H9 (cell line): ENCODE results near the gene CSNK1E. TPM values are rescaled to one million over a fixed set of nuclear protein-coding genes. Genes with fewer than 3 reads are reported as not detected.

Experiments used
- DNase-seq: peaks from one replicate; pipeline ENCODE4 v3.0.0-alpha.2; 2017
- H2AFZ ChIP-seq: one replicate; pipeline ENCODE4 v1.6.1; 2013; ENCODE audit warnings: mild to moderate bottlenecking, low read length, control low read depth, moderate library complexity
- H2AK5ac ChIP-seq: 2 replicates; pipeline ENCODE4 v1.6.1; 2013; ENCODE audit warnings: low read length, control low read depth, mixed read lengths; ENCODE audit not compliant: insufficient read length
- H2BK120ac ChIP-seq: one replicate; pipeline ENCODE4 v1.6.1; 2013; ENCODE audit warnings: low read depth, mild to moderate bottlenecking, low read length, control low read depth, inconsistent platforms; ENCODE audit not compliant: poor library complexity, severe bottlenecking
- H2BK12ac ChIP-seq: 2 replicates; pipeline ENCODE4 v1.6.1; 2013; ENCODE audit warnings: low read length, control low read depth, mixed read lengths, low read depth; ENCODE audit not compliant: insufficient read length
- H2BK15ac ChIP-seq: 2 replicates; pipeline ENCODE4 v1.6.1; 2013; ENCODE audit warnings: low read depth, low read length, control low read depth
- H2BK20ac ChIP-seq: one replicate; pipeline ENCODE4 v1.6.1; 2013; ENCODE audit warnings: low read depth, mild to moderate bottlenecking, low read length, control low read depth, inconsistent platforms; ENCODE audit not compliant: poor library complexity, severe bottlenecking
- H2BK5ac ChIP-seq: 2 replicates; pipeline ENCODE4 v1.6.1; 2013; ENCODE audit warnings: low read length, control low read depth, mixed read lengths; ENCODE audit not compliant: insufficient read length
- H3K14ac ChIP-seq: 2 replicates; pipeline ENCODE4 v1.6.1; 2013; ENCODE audit warnings: low read length, control low read depth; ENCODE audit not compliant: insufficient read depth
- H3K18ac ChIP-seq: 2 replicates; pipeline ENCODE4 v1.6.1; 2013; ENCODE audit warnings: low read depth, mild to moderate bottlenecking, mixed read lengths, low read length, control low read depth; ENCODE audit not compliant: insufficient read length
- H3K23ac ChIP-seq: 2 replicates; pipeline ENCODE4 v1.6.1; 2013; ENCODE audit warnings: low read length, control low read depth, mixed read lengths, low read depth; ENCODE audit not compliant: insufficient read length
- H3K23me2 ChIP-seq: 2 replicates; pipeline ENCODE4 v1.6.1; 2013; ENCODE audit warnings: low read depth, mild to moderate bottlenecking, mixed read lengths, low read length, control low read depth; ENCODE audit not compliant: insufficient read length, poor library complexity, severe bottlenecking
- H3K27ac ChIP-seq: 2 replicates; pipeline ENCODE4 v1.5.1; 2013; ENCODE audit warnings: low read length, control low read depth, mixed read lengths, low read depth; ENCODE audit not compliant: insufficient read length
- H3K27me3 ChIP-seq: 2 replicates; pipeline ENCODE4 v1.6.1; 2013; ENCODE audit warnings: low read length, control low read depth, inconsistent platforms; ENCODE audit not compliant: insufficient read depth
- H3K4ac ChIP-seq: 2 replicates; pipeline ENCODE4 v1.6.1; 2013; ENCODE audit warnings: low read depth, mild to moderate bottlenecking, control low read depth, inconsistent platforms, low read length, moderate library complexity
- H3K4me1 ChIP-seq: 2 replicates; pipeline ENCODE4 v1.6.1; 2013; ENCODE audit warnings: low read length, control low read depth, inconsistent platforms; ENCODE audit not compliant: insufficient read depth
- H3K4me2 ChIP-seq: 2 replicates; pipeline ENCODE4 v1.6.1; 2013; ENCODE audit warnings: low read length, control low read depth, mixed read lengths; ENCODE audit not compliant: insufficient read length, insufficient read depth
- H3K56ac ChIP-seq: 2 replicates; pipeline ENCODE4 v1.6.1; 2013; ENCODE audit warnings: low read depth, mild to moderate bottlenecking, mixed read lengths, low read length, control low read depth; ENCODE audit not compliant: insufficient read length
- H3K79me1 ChIP-seq: 2 replicates; pipeline ENCODE4 v1.6.1; 2013; ENCODE audit warnings: low read depth, mild to moderate bottlenecking, moderate library complexity, low read length, control low read depth, inconsistent platforms; ENCODE audit not compliant: insufficient read depth, poor library complexity, severe bottlenecking
- H3K79me2 ChIP-seq: 2 replicates; pipeline ENCODE4 v1.6.1; 2013; ENCODE audit warnings: low read length, control low read depth, inconsistent platforms; ENCODE audit not compliant: insufficient read depth
- H3K9ac ChIP-seq: 2 replicates; pipeline ENCODE4 v1.6.1; 2013; ENCODE audit warnings: low read length, control low read depth, mixed read lengths; ENCODE audit not compliant: insufficient read length; ENCODE audit errors: extremely low read depth
- H3K9me3 ChIP-seq: one replicate; pipeline ENCODE4 v1.6.1; 2013; ENCODE audit warnings: low read depth, low read length, inconsistent platforms; ENCODE audit not compliant: control insufficient read depth
- H3T11ph ChIP-seq: one replicate; pipeline ENCODE4 v1.6.1; 2013; ENCODE audit warnings: mild to moderate bottlenecking, low read length, control low read depth, inconsistent platforms
- H4K20me1 ChIP-seq: one replicate; pipeline ENCODE4 v1.6.1; 2013; ENCODE audit not compliant: control insufficient read depth, insufficient read length, insufficient read depth
- H4K5ac ChIP-seq: 2 replicates; pipeline ENCODE4 v1.6.1; 2013; ENCODE audit warnings: low read depth, mild to moderate bottlenecking, mixed read lengths, low read length, control low read depth; ENCODE audit not compliant: insufficient read length
- H4K8ac ChIP-seq: replicated peaks from 2 replicates; pipeline ENCODE4 v1.6.1; 2013; ENCODE audit warnings: low read length, control low read depth, mixed read lengths, low read depth; ENCODE audit not compliant: insufficient read length
- H4K91ac ChIP-seq: 2 replicates; pipeline ENCODE4 v1.6.1; 2013; ENCODE audit warnings: low read depth, mild to moderate bottlenecking, moderate library complexity, mixed read lengths, low read length, control low read depth; ENCODE audit not compliant: insufficient read length
- H3K27ac Mint-ChIP-seq, 3 experiments: 2 replicates in 2 of 3; 3 replicates in 1 of 3; pipeline ENCODE4 v1.8.0; 2020 to 2021; ENCODE audit warnings: mixed read lengths in 3 of 3, mild to moderate bottlenecking in 1 of 3, moderate library complexity in 1 of 3
- H3K27me3 Mint-ChIP-seq: 2 replicates; pipeline ENCODE4 v1.8.0; 2021; ENCODE audit warnings: low read depth, mild to moderate bottlenecking, moderate library complexity, mixed read lengths
- H3K36me3 Mint-ChIP-seq, 3 experiments: 2 replicates in 2 of 3; 3 replicates in 1 of 3; pipeline ENCODE4 v1.8.0; 2020 to 2021; ENCODE audit warnings: low read depth in 3 of 3, mixed read lengths in 3 of 3; ENCODE audit not compliant: insufficient read depth in 1 of 3
- H3K4me1 Mint-ChIP-seq, 2 experiments: 2 replicates each; pipeline ENCODE4 v1.8.0; 2020; ENCODE audit warnings: mixed read lengths in 2 of 2
- H3K4me3 Mint-ChIP-seq, 2 experiments: 2 replicates in 1 of 2; 3 replicates in 1 of 2; pipeline ENCODE4 v1.8.0; 2020 to 2021; ENCODE audit warnings: mild to moderate bottlenecking in 2 of 2, mixed read lengths in 2 of 2, moderate library complexity in 1 of 2
- H3K9me3 Mint-ChIP-seq, 2 experiments: 2 replicates in 1 of 2; 3 replicates in 1 of 2; pipeline ENCODE4 v1.8.0; 2020; ENCODE audit warnings: mild to moderate bottlenecking in 2 of 2, mixed read lengths in 2 of 2, moderate library complexity in 1 of 2
- CTCF ChIP-seq: fragments of 200-600 bp; sonication (generic); conservative IDR thresholded peaks from 3 replicates; pipeline ENCODE4 v1.8.0; 2021; ENCODE audit warnings: antibody characterized with exemption, mild to moderate bottlenecking
- WGBS: extraction: QIAGEN DNeasy Blood & Tissue Kit; methylation state at CpG from one replicate; pipeline ENCODE4 v1.1.7; 2013; ENCODE audit warnings: missing lambda C conversion rate, low lambda C conversion rate, mixed read lengths; ENCODE audit not compliant: insufficient read length; ENCODE audit errors: extremely low coverage; 5-methylcytosine and 5-hydroxymethylcytosine counted together
- total RNA-seq: library from RNA; stranded (reverse); gene quantifications from 2 replicates; pipeline ENCODE4 v1.2.1, GENCODE V29; 2021

The CSNK1E gene
- total RNA-seq, 1 experiment from 2014 or later, result 236 TPM

DNA sequence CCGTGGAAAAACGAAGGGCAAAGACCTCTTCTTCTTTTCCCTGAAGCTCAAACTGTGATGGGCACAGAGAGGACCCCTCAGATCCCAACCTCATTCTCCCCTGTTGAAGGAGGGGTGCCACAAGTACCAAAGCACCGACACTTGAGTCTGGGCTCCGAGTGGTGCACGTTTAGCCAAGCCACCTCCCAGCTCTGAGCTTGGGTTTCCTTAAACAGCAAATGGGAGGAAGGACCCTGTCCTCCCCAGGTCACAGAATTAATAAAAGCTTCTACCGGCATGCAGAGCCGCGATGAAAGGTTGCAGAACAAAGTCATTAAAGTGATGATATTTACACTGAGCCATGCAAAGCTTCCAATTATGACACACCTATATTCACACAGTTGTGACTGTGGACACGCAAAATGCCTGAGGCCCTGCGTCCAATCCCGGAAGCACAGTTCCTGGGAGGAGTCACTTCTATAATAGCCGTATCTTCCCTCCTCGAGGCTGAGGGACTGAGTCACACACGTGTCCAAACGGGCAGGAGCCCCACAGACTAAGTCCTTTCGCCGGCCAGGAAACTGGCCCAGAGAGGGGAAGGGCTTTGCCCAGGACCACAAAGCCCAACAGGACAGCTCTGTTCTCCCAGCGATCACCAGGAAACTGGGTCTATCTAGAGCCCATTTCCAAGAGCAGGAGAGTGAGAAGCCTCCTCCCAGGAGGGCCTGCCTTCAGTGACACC is 922 bp upstream of the CSNK1E start:
- WGBS, result no CpG with 5 or more reads among the region's 18 CpGs
- H3K4me3 Mint-ChIP-seq, result peak overlapping the region; percentile 73 to 88
- Histone ChIP-seq H3K4me1 (peaks cover 10% of the 10 kb centered on the region; the same call in 1 of the 2 replicates), H3K4ac (no peak overlapping the region), H3K23ac (no peak overlapping the region), H3K56ac (no peak overlapping the region), H4K5ac (no peak overlapping the region), H3K27ac (peak overlapping the region; percentile 10), H3K9ac (peak overlapping the region; percentile 3), H3K14ac (0 out of 2 replicates have a peak overlapping the region, but pooled peaks have one; percentile 2), H2BK5ac (no peak overlapping the region), H2BK20ac (no peak overlapping the region), H3K79me2 (peaks cover 34% of the 10 kb centered on the region; the same call in 1 of the 2 replicates), H3K27me3 (no peaks in the 10 kb centered on the region), H2BK12ac (no peak overlapping the region), H3K79me1 (no peaks in the 10 kb centered on the region), H2BK15ac (peak overlapping the region; percentile 13; the same call in 1 of the 2 replicates), H3K9me3 (no peaks in the 10 kb centered on the region), H2BK120ac (no peak overlapping the region), H4K20me1 (peaks cover 2% of the 10 kb centered on the region), H2AFZ (no peak overlapping the region), H3T11ph (no peak overlapping the region), H3K4me2 (peak overlapping the region; percentile 35), H3K18ac (no peak overlapping the region), H4K91ac (no peak overlapping the region), H3K23me2 (peaks cover 13% of the 10 kb centered on the region), H2AK5ac (no peak overlapping the region), H4K8ac (no peak overlapping the region)
- peak overlapping the region; percentile 96 to 98 (median 98) for H3K27ac Mint-ChIP-seq
- DNase-seq, result no peak
- peaks cover 60 to 70% of the 10 kb centered on the region in 2 experiments for H3K4me1 Mint-ChIP-seq
- H3K9me3 Mint-ChIP-seq, result no peaks in the 10 kb centered on the region; a peak in 1 of 5 replicates
- TF ChIP-seq CTCF, result no peak
- H3K27me3 Mint-ChIP-seq, result no peaks in the 10 kb centered on the region
- peaks cover 9 to 44% (median 13%) of the 10 kb centered on the region in 3 experiments; a peak in 6 of 7 replicates for H3K36me3 Mint-ChIP-seq
